PC-9 (cell line): ENCODE measurements around the gene RETREG1. TPM values are rescaled to one million over a fixed set of nuclear protein-coding genes. Genes with fewer than 3 reads are reported as not detected.

Experiments used
- total RNA-seq: library from RNA; stranded (reverse); gene quantifications from 2 replicates; pipeline ENCODE4 v1.2.3, GENCODE V29; 2021

The RETREG1 gene
- total RNA-seq, 1 experiment from 2014 or later: 9.7 TPM

Other genes starting within 250 kb of the RETREG1 start
- 54.4 and 73.5 TPM in 2 replicates for gene ZNF622, start 151.2 kb downstream of the RETREG1 start, total RNA-seq